CD4-positive, alpha-beta T cell treated with Interleukin-17A for 4 hours (primary cell): ENCODE data around the gene IFNA17.
A peak's percentile ranks its signal among the peaks of the same experiment; 100 is the strongest.
"Not testable (repeated sequence)": the region's sequence is repeated elsewhere in the genome, so short reads cannot be mapped to it uniquely, and the experiment has no call there.

Source experiments
- DNase-seq: peaks from one replicate; pipeline ENCODE4 v3.0.0-alpha.2; 2020; ENCODE audit warnings: mixed read lengths

IFNA17 gene

DNA sequence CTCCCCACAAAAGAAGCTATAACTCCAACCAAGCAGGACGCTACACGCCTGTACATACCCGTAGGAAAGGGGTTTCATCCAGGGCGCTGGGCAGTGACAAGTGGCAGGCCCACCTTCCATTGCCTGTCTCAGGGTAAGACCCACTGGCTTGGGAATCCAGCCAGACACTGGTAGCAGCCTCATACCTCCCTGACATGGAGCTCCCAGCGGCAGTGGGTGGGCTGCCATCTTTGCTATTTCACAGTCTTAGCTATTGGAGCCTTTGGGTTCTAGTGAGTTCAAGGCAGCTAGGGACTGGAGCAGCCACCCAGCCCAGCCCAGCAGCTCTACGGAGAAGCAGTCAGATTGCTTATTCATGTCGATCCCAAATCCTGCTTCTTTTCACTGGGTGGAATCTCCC, 17.7 kb downstream of the IFNA17 start:
- no peak for DNase-seq

DNA sequence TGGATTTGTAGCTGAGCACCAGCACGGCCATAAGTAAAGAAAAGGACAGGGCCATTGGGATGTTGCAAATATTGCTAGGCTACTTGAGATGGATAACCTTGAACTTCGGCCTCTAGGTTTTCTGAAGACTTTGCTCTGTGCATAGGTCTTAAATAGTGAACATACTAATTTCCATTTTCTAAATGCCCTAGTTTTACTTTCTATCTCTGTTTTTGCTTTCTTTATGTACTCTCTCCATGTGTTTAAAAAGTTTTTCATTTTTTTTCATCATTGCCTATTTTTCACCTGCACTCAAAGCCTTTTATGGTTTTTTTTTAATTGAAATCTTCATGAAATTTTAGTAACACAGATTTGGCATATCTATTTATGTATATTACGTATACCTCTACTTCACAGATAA, 21.0 kb downstream of the IFNA17 start, which contains the start of gene IFNA10:
Gene IFNA10 (minus strand): TSS at position 101 of the 400 bp plus-strand sequence. CDS start 46 bp downstream, at position 55.
- not testable (repeated sequence) for DNase-seq

DNA sequence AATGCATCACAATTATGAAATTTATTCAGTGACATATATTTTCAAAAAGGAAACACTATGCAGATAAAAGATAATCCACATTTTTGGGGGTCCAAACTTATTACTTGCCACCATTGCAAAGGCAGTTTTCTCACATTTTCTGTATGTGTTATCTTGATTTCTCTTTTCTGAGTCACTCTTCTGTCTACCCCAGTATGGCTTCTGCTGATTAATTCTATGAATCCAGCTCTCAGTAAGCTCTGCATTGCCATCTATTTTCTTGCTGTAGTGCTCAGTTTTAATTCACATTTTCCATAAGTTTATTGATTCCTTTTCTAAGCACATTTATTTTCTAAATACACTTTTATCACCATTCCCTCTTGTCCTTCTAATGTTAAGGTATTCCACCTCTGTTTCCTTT, 22.8 kb downstream of the IFNA17 start:
- no peak for DNase-seq

DNA sequence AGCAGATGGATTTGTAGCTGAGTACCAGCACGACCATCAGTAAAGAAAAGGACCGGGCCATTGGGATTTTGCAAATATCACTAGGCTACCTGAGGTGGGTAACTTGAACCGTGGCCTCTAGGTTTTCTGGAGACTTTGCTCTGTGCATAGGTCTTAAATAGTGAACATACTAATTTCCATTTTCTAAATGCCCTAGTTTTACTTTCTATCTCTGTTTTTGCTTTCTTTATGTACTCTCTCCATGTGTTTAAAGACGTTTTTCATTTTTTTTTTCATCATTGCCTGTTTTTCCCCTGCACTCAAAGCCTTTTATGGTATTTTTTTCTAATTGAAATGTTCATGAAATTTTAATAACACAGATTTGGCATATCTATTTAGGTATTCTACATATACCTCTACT, 25.9 kb downstream of the IFNA17 start, which contains the start of gene IFNA7:
Gene IFNA7 (minus strand): TSS at position 101 of the 400 bp plus-strand sequence. CDS start 40 bp downstream, at position 61.
- not testable (repeated sequence) for DNase-seq

DNA sequence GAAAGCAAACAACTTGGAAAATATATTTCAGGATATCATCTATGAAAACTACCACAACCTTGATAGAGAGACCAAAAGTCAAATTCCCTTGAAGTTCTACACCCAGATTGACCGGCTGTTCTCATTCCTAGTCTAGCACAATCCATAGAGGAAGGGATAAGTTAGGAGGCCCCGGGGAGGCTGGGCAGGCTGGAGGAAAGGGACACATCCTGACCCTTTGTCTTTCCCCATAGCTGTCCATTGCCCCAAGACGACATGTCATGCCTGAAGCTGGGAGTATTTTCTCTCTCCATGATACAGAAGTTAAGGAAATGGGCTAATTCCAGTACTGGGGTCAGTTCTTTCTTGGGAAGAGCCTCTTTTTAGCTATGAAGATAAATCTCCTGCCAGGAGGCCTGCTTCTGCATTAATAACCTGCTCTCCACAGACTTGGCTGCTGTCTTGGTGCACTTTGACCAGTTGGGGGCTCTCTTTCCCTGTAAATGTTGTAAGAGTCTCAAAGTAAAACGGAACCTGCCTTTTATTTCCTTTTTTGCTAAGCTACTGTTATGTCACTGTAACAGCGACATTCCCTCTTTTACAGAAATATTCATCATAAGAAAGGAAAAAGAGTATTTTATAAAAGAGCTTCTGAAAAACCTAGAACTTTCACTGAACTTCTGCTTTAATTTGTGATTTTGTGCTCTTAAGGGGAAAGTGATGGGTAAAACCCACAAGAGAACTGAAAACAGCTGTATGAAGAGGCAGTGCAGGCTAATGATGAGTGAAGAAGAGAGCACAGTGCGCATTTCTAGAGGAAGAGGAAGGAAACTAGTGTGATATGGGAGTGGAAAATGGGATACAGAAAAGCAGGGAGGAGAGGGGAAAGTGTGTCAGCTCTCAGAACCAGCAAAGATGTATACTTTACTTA, 32.9 kb downstream of the IFNA17 start:
- peak; percentile 22 for DNase-seq

DNA sequence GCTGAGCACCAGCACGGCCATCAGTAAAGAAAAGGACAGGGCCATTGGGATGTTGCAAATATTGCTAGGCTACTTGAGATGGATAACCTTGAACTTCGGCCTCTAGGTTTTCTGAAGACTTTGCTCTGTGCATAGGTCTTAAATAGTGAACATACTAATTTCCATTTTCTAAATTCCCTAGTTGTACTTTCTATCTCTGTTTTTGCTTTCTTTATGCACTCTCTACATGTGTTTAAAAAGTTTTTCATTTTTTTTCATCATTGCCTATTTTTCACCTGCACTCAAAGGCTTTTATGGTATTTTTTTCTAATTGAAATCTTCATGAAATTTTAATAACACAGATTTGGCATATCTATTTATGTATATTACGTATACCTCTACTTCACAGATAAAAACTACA, 40.5 kb downstream of the IFNA17 start, which contains the start of gene IFNA4:
Gene IFNA4 (minus strand): TSS at position 101 of the 400 bp plus-strand sequence. CDS start 56 bp downstream, at position 45.
- not testable (repeated sequence) for DNase-seq

DNA sequence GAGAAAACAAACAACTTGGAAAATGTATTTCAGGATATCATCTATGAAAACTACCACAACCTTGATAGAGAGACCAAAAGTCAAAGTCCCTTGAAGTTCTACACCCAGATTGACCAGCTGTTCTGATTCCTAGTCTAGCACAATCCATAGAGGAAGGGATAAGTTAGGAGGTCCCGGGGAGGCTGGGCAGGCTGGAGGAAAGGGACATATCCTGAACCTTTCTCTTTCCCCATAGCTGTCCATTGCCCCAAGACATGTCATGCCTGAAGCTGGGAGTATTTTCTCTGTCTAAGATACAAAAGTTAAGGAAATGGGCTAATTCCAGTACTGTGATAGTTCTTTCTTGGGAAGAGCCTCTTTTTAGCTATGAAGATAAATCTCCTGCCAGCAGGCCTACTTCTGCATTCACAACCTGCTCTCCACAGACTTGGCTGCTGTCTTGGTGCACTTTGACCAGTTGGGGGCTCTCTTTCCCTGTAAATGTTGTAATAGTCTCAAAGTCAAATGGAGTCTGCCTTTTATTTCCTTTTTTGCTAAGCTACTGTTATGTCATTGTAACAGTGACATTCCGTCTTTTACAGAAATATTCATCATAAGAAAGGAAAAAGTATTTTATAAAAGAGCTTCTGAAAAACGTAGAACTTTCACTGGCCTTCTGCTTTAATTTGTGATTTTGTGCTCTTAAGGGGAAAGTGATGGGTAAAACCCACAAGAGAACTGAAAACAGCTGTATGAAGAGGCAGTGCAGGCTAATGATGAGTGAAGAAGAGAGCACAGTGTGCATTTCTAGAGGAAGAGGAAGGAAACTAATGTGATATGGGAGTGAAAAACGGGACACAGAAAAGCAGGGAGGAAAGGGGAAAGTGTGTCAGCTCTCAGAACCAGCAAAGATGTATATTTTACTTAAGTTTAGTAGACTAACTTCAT, 44.9 kb downstream of the IFNA17 start:
- peak; percentile 17 for DNase-seq
